Activated CD4-positive, alpha-beta T cell treated with anti-CD3 and anti-CD28 coated beads for 24 hours (primary cell): Measurements from ENCODE around the gene MARK1.

ENCODE experiments used
- DNase-seq, 2 donors: peaks; one replicate each; pipeline ENCODE4 v3.0.0-alpha.2; 2020; ENCODE audit warnings: low read depth in 2 of 2

MARK1 gene

GRCh38 chr1:220711056-220711809, 183.3 kb downstream of the MARK1 start:
- no peak for DNase-seq
